Tibial nerve (tissue), 4 donors: ENCODE data around the gene PLAAT1.

ENCODE experiments used
- CTCF ChIP-seq, 5 experiments: fragments of 200-600 bp in 3 of 5; fragments of 450-650 bp in 2 of 5; sonication (generic) in 3 of 5; IDR thresholded peaks; one replicate each; pipeline ENCODE4 v1.5.1; 2016 to 2019; ENCODE audit warnings: antibody characterized with exemption in 5 of 5, mild to moderate bottlenecking in 3 of 5, moderate library complexity in 2 of 5
- EP300 ChIP-seq, 2 donors: sonication (generic); formaldehyde crosslinking; IDR thresholded peaks; one replicate each; pipeline ENCODE4 v1.6.1; 2017; ENCODE audit warnings: antibody characterized with exemption in 2 of 2, mild to moderate bottlenecking in 1 of 2

GRCh38 chr3:193248848-193249468 is 7.9 kb downstream of the PLAAT1 start:
- TF ChIP-seq EP300 (IDR thresholded peaks at IDR 0.05) (no peak), CTCF (IDR thresholded peaks at IDR 0.05) (no peak)
